Neural cell (in vitro differentiated cells): ENCODE measurements around the gene GSTM5. TPM values are rescaled to one million over a fixed set of nuclear protein-coding genes. Genes with fewer than 3 reads are reported as not detected.

ENCODE experiments used
- H2AFZ ChIP-seq: fragments of 200-600, 300-800 bp; sonication (generic), shearing (Covaris generic); 2 replicates; pipeline ENCODE4 v1.6.0; 2014; ENCODE audit warnings: low read depth, mild to moderate bottlenecking, antibody characterized with exemption, low read length, moderate library complexity
- H3F3A ChIP-seq: fragments of 200-600 bp; shearing (Covaris generic); 2 replicates; pipeline ENCODE4 v1.6.1; 2016; ENCODE audit warnings: mild to moderate bottlenecking, moderate library complexity, mixed read lengths, antibody characterized with exemption, low read length; ENCODE audit not compliant: insufficient read depth, poor library complexity, severe bottlenecking
- H3K27ac ChIP-seq: fragments of 200-600, 300-800 bp; sonication (generic), shearing (Covaris generic); 2 replicates; pipeline ENCODE4 v1.5.1; 2014; ENCODE audit warnings: mild to moderate bottlenecking, low read length, moderate library complexity
- H3K27me3 ChIP-seq: fragments of 300-800, 200-600 bp; sonication (generic), shearing (Covaris generic); 2 replicates; pipeline ENCODE4 v1.6.0; 2014; ENCODE audit warnings: mild to moderate bottlenecking, low read depth, low read length, moderate library complexity; ENCODE audit not compliant: insufficient read depth
- H3K36me3 ChIP-seq: fragments of 300-800, 200-600 bp; sonication (generic), shearing (Covaris generic); 2 replicates; pipeline ENCODE4 v1.5.1; 2014; ENCODE audit warnings: mild to moderate bottlenecking, antibody characterized with exemption, low read length, moderate library complexity; ENCODE audit not compliant: insufficient read depth
- H3K4me2 ChIP-seq: fragments of 300-800, 200-600 bp; sonication (generic), shearing (Covaris generic); 2 replicates; pipeline ENCODE4 v1.6.0; 2014; ENCODE audit warnings: mild to moderate bottlenecking, low read length
- H3K4me3 ChIP-seq: fragments of 300-800, 200-600 bp; sonication (generic), shearing (Covaris generic); 2 replicates; pipeline ENCODE4 v1.5.1; 2014; ENCODE audit warnings: mild to moderate bottlenecking, low read length, moderate library complexity
- H3K79me2 ChIP-seq: fragments of 200-600 bp; shearing (Covaris generic); replicated peaks from 2 replicates; pipeline ENCODE4 v1.6.0; 2014; ENCODE audit warnings: mild to moderate bottlenecking, low read length, moderate library complexity; ENCODE audit not compliant: insufficient read depth
- H3K9ac ChIP-seq: fragments of 300-800, 200-600 bp; sonication (generic), shearing (Covaris generic); 2 replicates; pipeline ENCODE4 v1.6.1; 2016; ENCODE audit warnings: mild to moderate bottlenecking, low read length, mixed read lengths
- H3K9me2 ChIP-seq: fragments of 200-600 bp; shearing (Covaris generic); 2 replicates; pipeline ENCODE4 v1.6.1; 2016; ENCODE audit warnings: mild to moderate bottlenecking, low read length, mixed read lengths; ENCODE audit not compliant: insufficient read depth
- H3K9me3 ChIP-seq: fragments of 200-600, 300-800 bp; sonication (generic), shearing (Covaris generic); 2 replicates; pipeline ENCODE4 v1.6.1; 2016; ENCODE audit warnings: mild to moderate bottlenecking, mixed run types, low read length, moderate library complexity, mixed read lengths
- H4K20me1 ChIP-seq: fragments of 200-600 bp; shearing (Covaris generic); 2 replicates; pipeline ENCODE4 v1.6.1; 2016; ENCODE audit warnings: mild to moderate bottlenecking, mixed run types; ENCODE audit not compliant: insufficient read depth
- CTCF ChIP-seq: fragments of 450-650 bp; IDR thresholded peaks from 2 replicates; pipeline ENCODE4 v1.5.1; 2014; ENCODE audit warnings: antibody characterized with exemption, mild to moderate bottlenecking, moderate library complexity; ENCODE audit not compliant: poor library complexity, severe bottlenecking
- EP300 ChIP-seq: fragments of 450-650 bp; conservative IDR thresholded peaks from 2 replicates; pipeline ENCODE4 v1.6.1; 2014; ENCODE audit warnings: antibody characterized with exemption, mild to moderate bottlenecking, moderate library complexity; ENCODE audit not compliant: poor library complexity, severe bottlenecking
- EZH2 ChIP-seq: fragments of 200-600, 300-800 bp; shearing (Covaris generic), sonication (generic); IDR thresholded peaks from 2 replicates; pipeline ENCODE4 v1.6.1; 2014; ENCODE audit warnings: antibody characterized with exemption, low read length, borderline replicate concordance, mild to moderate bottlenecking; ENCODE audit not compliant: insufficient read depth, poor library complexity, severe bottlenecking
- MXI1 ChIP-seq: fragments of 450-650 bp; conservative IDR thresholded peaks from 2 replicates; pipeline ENCODE4 v1.6.1; 2014; ENCODE audit warnings: antibody characterized with exemption, mild to moderate bottlenecking; ENCODE audit not compliant: poor library complexity, severe bottlenecking
- POLR2AphosphoS5 ChIP-seq: IDR thresholded peaks from 2 replicates; pipeline ENCODE4 v1.6.1; 2012
- RAD21 ChIP-seq: fragments of 450-650 bp; conservative IDR thresholded peaks from 2 replicates; pipeline ENCODE4 v1.6.1; 2014; ENCODE audit warnings: antibody characterized with exemption, mild to moderate bottlenecking, moderate library complexity
- REST ChIP-seq: IDR thresholded peaks from 2 replicates; pipeline ENCODE4 v1.6.1; 2012; ENCODE audit warnings: borderline replicate concordance
- SMC3 ChIP-seq: fragments of 450-650 bp; conservative IDR thresholded peaks from 2 replicates; pipeline ENCODE4 v1.6.1; 2014; ENCODE audit warnings: antibody characterized with exemption, mild to moderate bottlenecking, moderate library complexity; ENCODE audit not compliant: poor library complexity
- TAF1 ChIP-seq: IDR thresholded peaks from 2 replicates; pipeline ENCODE4 v1.6.1; 2012; ENCODE audit warnings: low read depth
- polyA plus RNA-seq: library from polyadenylated mRNA; depleted of rRNA; stranded (reverse); fragments of >200 nt; gene quantifications from 2 replicates; pipeline ENCODE4 v1.2.3, GENCODE V29; 2014

Gene GSTM5
- polyA plus RNA-seq, 1 donor from 2014 or later, result not detected

- Histone ChIP-seq H3K9me3 (no peaks in the 10 kb centered on the region), H3K4me2 (no peak overlapping the region), H4K20me1 (no peaks in the 10 kb centered on the region), H3K79me2 (no peaks in the 10 kb centered on the region), H3K9me2 (no peaks in the 10 kb centered on the region), H2AFZ (no peak overlapping the region), H3K4me3 (no peak overlapping the region), H3K27ac (no peak overlapping the region), H3F3A (no peaks in the 10 kb centered on the region), H3K9ac (no peak overlapping the region), H3K27me3 (no peaks in the 10 kb centered on the region), H3K36me3 (no peaks in the 10 kb centered on the region)
- TF ChIP-seq POLR2AphosphoS5 (no peak), EP300 (no peak), SMC3 (no peak), TAF1 (no peak), MXI1 (no peak), EZH2 (no peak)
Measured at GRCh38 chr1:109726728-109727373, 14.8 kb downstream of the GSTM5 start.

- Histone ChIP-seq H3K9me3 (no peaks in the 10 kb centered on the region), H3K27me3 (no peaks in the 10 kb centered on the region), H3K9ac (no peak overlapping the region), H2AFZ (no peak overlapping the region), H3K79me2 (no peaks in the 10 kb centered on the region), H4K20me1 (no peaks in the 10 kb centered on the region), H3K36me3 (no peaks in the 10 kb centered on the region), H3K4me2 (no peak overlapping the region), H3K9me2 (no peaks in the 10 kb centered on the region), H3F3A (no peaks in the 10 kb centered on the region), H3K27ac (no peak overlapping the region), H3K4me3 (no peak overlapping the region)
- TF ChIP-seq SMC3 (no peak), POLR2AphosphoS5 (no peak), CTCF (no peak), TAF1 (no peak), REST (no peak), EP300 (no peak), RAD21 (no peak), MXI1 (no peak), EZH2 (no peak)
Measured at GRCh38 chr1:109728870-109729269, 16.8 kb downstream of the GSTM5 start.
